Natural killer cell (primary cell): ENCODE measurements around the gene SNED1. TPM values are rescaled to one million over a fixed set of nuclear protein-coding genes. Genes with fewer than 3 reads are reported as not detected.
A peak's percentile ranks its signal among the peaks of the same experiment; 100 is the strongest.

Experiments
- ATAC-seq, 3 donors: fragments of 150-1000 bp in 2 of 3; fragments of 200-7000 bp in 1 of 3; cut with Tn5 transposase; 1 replicate in 1 of 3; 2 replicates in 2 of 3; pipeline ENCODE4 v1.10.0; 2021; ENCODE audit warnings: mild to moderate bottlenecking in 2 of 3, moderate library complexity in 2 of 3
- DNase-seq, 2 donors: peaks; one replicate each; pipeline versions ENCODE4 v3.0.0 to v3.0.0-alpha.2; 2013 to 2021; ENCODE audit warnings: mixed read lengths in 1 of 2
- H3K27ac ChIP-seq: one replicate; pipeline ENCODE4 v1.5.1; 2013; ENCODE audit warnings: mild to moderate bottlenecking, low read length
- H3K27me3 ChIP-seq: one replicate; pipeline ENCODE4 v1.6.1; 2013; ENCODE audit warnings: low read length; ENCODE audit not compliant: control insufficient read depth, insufficient read depth
- H3K36me3 ChIP-seq: one replicate; pipeline ENCODE4 v1.6.1; 2013; ENCODE audit warnings: low read length; ENCODE audit not compliant: control insufficient read depth, insufficient read depth
- H3K4me1 ChIP-seq: one replicate; pipeline ENCODE4 v1.6.1; 2013; ENCODE audit warnings: low read length; ENCODE audit not compliant: control insufficient read depth, insufficient read depth
- H3K4me3 ChIP-seq: one replicate; pipeline ENCODE4 v1.5.1; 2013; ENCODE audit warnings: low read length
- H3K9me3 ChIP-seq: one replicate; pipeline ENCODE4 v1.6.1; 2013; ENCODE audit warnings: low read length; ENCODE audit not compliant: control insufficient read depth, insufficient read depth
- H3K27ac Mint-ChIP-seq, 2 donors: one replicate each; pipeline ENCODE4 v1.8.0; 2022; ENCODE audit warnings: mild to moderate bottlenecking in 2 of 2, mixed read lengths in 2 of 2, moderate library complexity in 1 of 2
- H3K27me3 Mint-ChIP-seq, 2 donors: one replicate each; pipeline ENCODE4 v1.8.0; 2022; ENCODE audit warnings: low read depth in 2 of 2, mixed read lengths in 2 of 2
- H3K36me3 Mint-ChIP-seq: one replicate; pipeline ENCODE4 v1.8.0; 2022; ENCODE audit warnings: mixed read lengths
- H3K4me1 Mint-ChIP-seq, 2 donors: one replicate each; pipeline ENCODE4 v1.8.0; 2022; ENCODE audit warnings: mixed read lengths in 2 of 2
- H3K4me3 Mint-ChIP-seq: one replicate; pipeline ENCODE4 v1.8.0; 2022; ENCODE audit warnings: mild to moderate bottlenecking, moderate library complexity, mixed read lengths
- H3K9me3 Mint-ChIP-seq, 2 donors: one replicate each; pipeline ENCODE4 v1.8.0; 2022; ENCODE audit warnings: mixed read lengths in 2 of 2
- CTCF ChIP-seq: fragments of 200-600 bp; IDR thresholded peaks from one replicate; pipeline ENCODE4 v1.8.0; 2022; ENCODE audit warnings: antibody characterized with exemption
- WGBS: methylation state at CpG from one replicate; pipeline ENCODE4 v1.1.7; 2013; ENCODE audit warnings: missing lambda C conversion rate; ENCODE audit not compliant: insufficient coverage; 5-methylcytosine and 5-hydroxymethylcytosine counted together
- intact Hi-C: fragments of 100-400 bp; cut with micrococcal nuclease; formaldehyde crosslinking; loops from one replicate; pipeline ENCODE4 v1.14.2; 2022
- total RNA-seq, 4 donors: library from RNA; stranded (reverse); fragments of 120-200 nt in 1 of 4; gene quantifications; one replicate each; pipeline versions ENCODE4 v1.2.3 to v1.2.4, GENCODE V29; 2013 to 2022

The SNED1 gene
- total RNA-seq, 3 donors from 2014 or later (not counting 1 experiment from before 2014, with no cell fraction given), result 0.97 to 4.9 (median 2.5) TPM

DNA sequence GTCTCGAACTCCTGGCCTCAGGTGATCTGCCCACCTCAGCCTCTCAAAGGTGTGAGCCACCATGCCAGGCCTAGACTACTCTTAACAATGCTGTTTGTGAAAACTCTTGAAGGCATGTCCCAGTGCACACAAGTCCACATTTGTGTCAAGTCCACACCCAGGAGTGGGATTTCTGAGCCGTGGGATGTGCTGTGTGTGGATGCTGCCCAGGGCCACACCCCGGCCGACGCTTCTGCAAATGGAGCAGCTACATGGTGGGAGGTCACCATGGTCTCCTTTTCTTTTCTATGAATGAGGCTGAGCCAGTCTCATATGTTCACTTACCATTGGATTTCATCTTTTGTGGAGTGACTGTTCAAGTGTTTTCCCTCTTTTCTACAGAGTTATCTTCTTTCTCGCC lies 15.8 kb downstream of the SNED1 start:
- WGBS, result 87% methylated on average over 6 of the region's 6 CpGs
- no peak for TF ChIP-seq CTCF
- no peak overlapping the region for H3K4me3 Mint-ChIP-seq
- intact Hi-C loops, result no loop called here
- no peaks in the 10 kb centered on the region for H3K36me3 Mint-ChIP-seq
- no peak for ATAC-seq
- H3K27ac ChIP-seq, result no peak overlapping the region
- no peaks in the 10 kb centered on the region for H3K27me3 ChIP-seq
- peaks cover 13% of the 10 kb centered on the region for H3K4me1 ChIP-seq
- H3K9me3 Mint-ChIP-seq, result no peaks in the 10 kb centered on the region
- H3K9me3 ChIP-seq, result no peaks in the 10 kb centered on the region
- no peak overlapping the region for H3K4me3 ChIP-seq
- no peak overlapping the region for H3K27ac Mint-ChIP-seq
- DNase-seq, result peak in 1 of 2 donors; percentile 13
- H3K4me1 Mint-ChIP-seq, result peaks cover 0 to 11% of the 10 kb centered on the region in 2 donors
- peaks cover 0 to 6% of the 10 kb centered on the region in 2 donors for H3K27me3 Mint-ChIP-seq
- H3K36me3 ChIP-seq, result no peaks in the 10 kb centered on the region

DNA sequence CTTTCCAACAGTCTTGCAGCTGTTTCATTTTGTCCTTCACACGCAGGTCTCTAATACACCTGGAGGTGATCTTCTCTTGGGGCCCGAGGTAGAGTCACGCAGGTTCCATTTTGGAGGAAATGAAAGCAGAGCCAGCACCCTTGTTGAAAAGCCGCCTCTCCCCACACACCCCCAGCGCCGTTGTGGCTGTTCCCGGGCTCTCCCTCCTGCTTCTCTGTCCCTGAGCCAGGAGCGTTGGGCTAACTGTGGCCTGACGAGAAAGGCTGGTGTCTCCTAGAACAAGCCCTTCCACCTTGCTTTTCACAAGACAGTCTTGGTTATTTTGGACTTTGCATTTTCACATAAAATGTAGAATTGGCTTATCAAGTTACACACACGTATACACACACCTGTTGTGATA lies 16.3 kb downstream of the SNED1 start:
- Mint-ChIP-seq H3K9me3 (no peaks in the 10 kb centered on the region), H3K27me3 (peaks cover 0 to 4% of the 10 kb centered on the region in 2 donors), H3K4me1 (peaks cover 0 to 6% of the 10 kb centered on the region in 2 donors), H3K27ac (no peak overlapping the region), H3K4me3 (no peak overlapping the region), H3K36me3 (no peaks in the 10 kb centered on the region)
- 92% methylated on average over 9 of the region's 10 CpGs for WGBS
- no peak for DNase-seq
- Histone ChIP-seq H3K36me3 (no peaks in the 10 kb centered on the region), H3K4me1 (peaks cover 8% of the 10 kb centered on the region), H3K9me3 (no peaks in the 10 kb centered on the region), H3K27ac (no peak overlapping the region), H3K4me3 (no peak overlapping the region), H3K27me3 (no peaks in the 10 kb centered on the region)
- no peak for ATAC-seq
- intact Hi-C loops, result no loop called here
- no peak for TF ChIP-seq CTCF

DNA sequence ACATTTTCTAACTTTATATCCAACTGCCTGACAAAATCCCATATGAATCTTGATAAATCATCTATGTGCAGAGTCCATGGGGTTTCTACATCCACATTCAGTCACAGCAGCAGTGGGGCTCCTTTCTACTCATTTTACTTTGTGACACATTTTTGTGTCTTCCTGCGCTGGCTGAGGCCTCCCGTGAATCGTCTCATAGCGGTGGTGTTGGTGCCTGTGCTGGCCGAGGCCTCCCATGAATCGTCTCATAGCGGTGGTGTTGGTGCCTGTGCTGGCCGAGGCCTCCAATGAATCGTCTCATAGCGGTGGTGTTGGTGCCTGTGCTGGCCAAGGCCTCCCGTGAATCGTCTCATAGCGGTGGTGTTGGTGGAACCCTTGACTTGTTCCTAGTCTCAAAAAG lies 17.0 kb downstream of the SNED1 start:
- H3K9me3 ChIP-seq, result no peaks in the 10 kb centered on the region
- no peak for DNase-seq
- H3K4me1 ChIP-seq, result peaks cover 1% of the 10 kb centered on the region
- no peaks in the 10 kb centered on the region for H3K4me1 Mint-ChIP-seq
- no peak overlapping the region for H3K27ac Mint-ChIP-seq
- H3K9me3 Mint-ChIP-seq, result no peaks in the 10 kb centered on the region
- no peaks in the 10 kb centered on the region for H3K27me3 ChIP-seq
- H3K27ac ChIP-seq, result no peak overlapping the region
- TF ChIP-seq CTCF, result no peak
- no peaks in the 10 kb centered on the region for H3K36me3 ChIP-seq
- ATAC-seq, result no peak
- intact Hi-C loops, result no loop called here
- no peaks in the 10 kb centered on the region for H3K36me3 Mint-ChIP-seq
- no peak overlapping the region for H3K4me3 Mint-ChIP-seq
- no peak overlapping the region for H3K4me3 ChIP-seq
- peaks cover 0 to 4% of the 10 kb centered on the region in 2 donors for H3K27me3 Mint-ChIP-seq
- WGBS, result 94% methylated on average over 13 of the region's 13 CpGs

GRCh38 chr2:241017228-241017940 lies 19.0 kb downstream of the SNED1 start:
- ATAC-seq, result no peak
- Histone ChIP-seq H3K9me3 (no peaks in the 10 kb centered on the region), H3K27me3 (no peaks in the 10 kb centered on the region), H3K4me3 (no peak overlapping the region), H3K36me3 (no peaks in the 10 kb centered on the region), H3K27ac (no peak overlapping the region), H3K4me1 (no peaks in the 10 kb centered on the region)
- DNase-seq, result no peak
- Mint-ChIP-seq H3K4me1 (no peaks in the 10 kb centered on the region), H3K27ac (no peak overlapping the region), H3K4me3 (no peak overlapping the region), H3K36me3 (no peaks in the 10 kb centered on the region), H3K27me3 (peaks cover 2 to 4% of the 10 kb centered on the region in 2 donors), H3K9me3 (no peaks in the 10 kb centered on the region)
- TF ChIP-seq CTCF, result no peak
- intact Hi-C loops, result no loop called here
- 92% methylated on average over 13 of the region's 13 CpGs for WGBS
